Tibial nerve (tissue), 4 donors: ENCODE measurements around the gene MFGE8. TPM values are rescaled to one million over a fixed set of nuclear protein-coding genes. Genes with fewer than 3 reads are reported as not detected.

Experiments
- DNase-seq, 2 donors: peaks; one replicate each; pipeline ENCODE4 v3.0.0-alpha.2; 2019; ENCODE audit warnings: low spot score in 2 of 2
- H3K27ac ChIP-seq, 4 donors: fragments of 200-600 bp; sonication (generic) in 3 of 4; one replicate each; pipeline ENCODE4 v1.5.1; 2017 to 2019; ENCODE audit warnings: mild to moderate bottlenecking in 1 of 4
- H3K27me3 ChIP-seq, 2 donors: fragments of 200-600 bp; sonication (generic) in 1 of 2; one replicate each; pipeline versions ENCODE4 v1.5.1 to v1.6.0; 2017 to 2019
- H3K36me3 ChIP-seq, 3 donors: fragments of 200-600 bp; sonication (generic); one replicate each; pipeline ENCODE4 v1.5.1; 2018 to 2019
- H3K4me1 ChIP-seq, 4 donors: fragments of 200-600 bp; sonication (generic) in 3 of 4; one replicate each; pipeline ENCODE4 v1.5.1; 2017 to 2019
- H3K4me3 ChIP-seq, 4 donors: fragments of 200-600 bp; sonication (generic) in 3 of 4; one replicate each; pipeline ENCODE4 v1.5.1; 2017 to 2019; ENCODE audit warnings: mild to moderate bottlenecking in 1 of 4, moderate library complexity in 1 of 4
- H3K9me3 ChIP-seq, 4 donors: fragments of 200-600 bp; sonication (generic) in 3 of 4; one replicate each; pipeline ENCODE4 v1.5.1; 2017 to 2019
- EP300 ChIP-seq, 2 donors: sonication (generic); formaldehyde crosslinking; IDR thresholded peaks; one replicate each; pipeline ENCODE4 v1.6.1; 2017; ENCODE audit warnings: antibody characterized with exemption in 2 of 2, mild to moderate bottlenecking in 1 of 2
- POLR2A ChIP-seq, 2 donors: fragments of 450-650 bp; IDR thresholded peaks; one replicate each; pipeline ENCODE4 v1.6.1; 2017; ENCODE audit warnings: antibody characterized with exemption in 2 of 2, mild to moderate bottlenecking in 2 of 2, moderate library complexity in 2 of 2
- WGBS, 2 donors: methylation state at CpG; one replicate each; pipeline ENCODE4 v1.1.5; 2018; 5-methylcytosine and 5-hydroxymethylcytosine counted together
- total RNA-seq, 4 donors: library from RNA; depleted of rRNA; stranded (reverse); fragments of >200 nt; gene quantifications; one replicate each; pipeline ENCODE4 v1.1.0, GENCODE V29; 2016
- TF ChIP-seq, protein P1 (sequence below), 5 experiments: fragments of 200-600 bp in 3 of 5; fragments of 450-650 bp in 2 of 5; sonication (generic) in 3 of 5; IDR thresholded peaks; one replicate each; pipeline ENCODE4 v1.5.1; 2016 to 2019; ENCODE audit warnings: antibody characterized with exemption in 5 of 5, mild to moderate bottlenecking in 3 of 5, moderate library complexity in 2 of 5

The MFGE8 gene
- total RNA-seq, 4 donors from 2014 or later, result 349 to 553 (median 488) TPM

- Histone ChIP-seq H3K4me3 (no peak overlapping the region), H3K36me3 (peaks cover 0 to 44% (median 0%) of the 10 kb centered on the region in 3 donors), H3K4me1 (peaks cover 0 to 73% (median 14%) of the 10 kb centered on the region in 4 donors), H3K9me3 (no peaks in the 10 kb centered on the region), H3K27ac (peak overlapping the region; percentile 3 to 88 (median 44)), H3K27me3 (no peaks in the 10 kb centered on the region)
- WGBS, 2 donors, result 67 to 70% methylated on average over 12 of the region's 12 CpGs
- TF ChIP-seq POLR2A (IDR thresholded peaks at IDR 0.05), result no peak
- TF ChIP-seq EP300 (IDR thresholded peaks at IDR 0.05), result no peak
- TF ChIP-seq, protein P1, sequence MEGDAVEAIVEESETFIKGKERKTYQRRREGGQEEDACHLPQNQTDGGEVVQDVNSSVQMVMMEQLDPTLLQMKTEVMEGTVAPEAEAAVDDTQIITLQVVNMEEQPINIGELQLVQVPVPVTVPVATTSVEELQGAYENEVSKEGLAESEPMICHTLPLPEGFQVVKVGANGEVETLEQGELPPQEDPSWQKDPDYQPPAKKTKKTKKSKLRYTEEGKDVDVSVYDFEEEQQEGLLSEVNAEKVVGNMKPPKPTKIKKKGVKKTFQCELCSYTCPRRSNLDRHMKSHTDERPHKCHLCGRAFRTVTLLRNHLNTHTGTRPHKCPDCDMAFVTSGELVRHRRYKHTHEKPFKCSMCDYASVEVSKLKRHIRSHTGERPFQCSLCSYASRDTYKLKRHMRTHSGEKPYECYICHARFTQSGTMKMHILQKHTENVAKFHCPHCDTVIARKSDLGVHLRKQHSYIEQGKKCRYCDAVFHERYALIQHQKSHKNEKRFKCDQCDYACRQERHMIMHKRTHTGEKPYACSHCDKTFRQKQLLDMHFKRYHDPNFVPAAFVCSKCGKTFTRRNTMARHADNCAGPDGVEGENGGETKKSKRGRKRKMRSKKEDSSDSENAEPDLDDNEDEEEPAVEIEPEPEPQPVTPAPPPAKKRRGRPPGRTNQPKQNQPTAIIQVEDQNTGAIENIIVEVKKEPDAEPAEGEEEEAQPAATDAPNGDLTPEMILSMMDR (IDR thresholded peaks at IDR 0.05), result no peak
- DNase-seq, result peak in 1 of 2 donors; percentile 46
These were observed 3.0 kb downstream of the MFGE8 start for GRCh38 chr15:88909956-88910831.

GRCh38 chr15:88908697-88909621, 4.2 kb downstream of the MFGE8 start:
- peaks cover 0 to 44% (median 0%) of the 10 kb centered on the region in 3 donors for H3K36me3 ChIP-seq
- H3K9me3 ChIP-seq, result no peaks in the 10 kb centered on the region
- no peaks in the 10 kb centered on the region for H3K27me3 ChIP-seq
- H3K4me3 ChIP-seq, result no peak overlapping the region
- DNase-seq, result no peak
- 67 to 76% methylated on average over 15 to 16 of the region's 16 CpGs for WGBS, 2 donors
- H3K4me1 ChIP-seq, result peaks cover 0 to 80% (median 17%) of the 10 kb centered on the region in 4 donors
- TF ChIP-seq, protein P1 (IDR thresholded peaks at IDR 0.05), result no peak
- TF ChIP-seq EP300 (IDR thresholded peaks at IDR 0.05) (no peak), POLR2A (IDR thresholded peaks at IDR 0.05) (no peak)
- H3K27ac ChIP-seq, result peak overlapping the region; percentile 3 to 79 (median 40)

- Histone ChIP-seq H3K27me3 (no peaks in the 10 kb centered on the region), H3K9me3 (no peaks in the 10 kb centered on the region), H3K4me1 (peaks cover 0 to 74% (median 17%) of the 10 kb centered on the region in 4 donors), H3K4me3 (no peak overlapping the region), H3K36me3 (peaks cover 0 to 52% (median 0%) of the 10 kb centered on the region in 3 donors), H3K27ac (peak overlapping the region in 2 of 4 donors; percentile 18 to 79)
- 80 to 90% methylated on average over 10 to 12 of the region's 12 CpGs for WGBS, 2 donors
- TF ChIP-seq POLR2A (IDR thresholded peaks at IDR 0.05) (no peak), EP300 (IDR thresholded peaks at IDR 0.05) (no peak)
- TF ChIP-seq, protein P1 (IDR thresholded peaks at IDR 0.05), result no peak
- DNase-seq, result no peak
These were observed 5.1 kb downstream of the MFGE8 start for GRCh38 chr15:88908123-88908522.

DNA sequence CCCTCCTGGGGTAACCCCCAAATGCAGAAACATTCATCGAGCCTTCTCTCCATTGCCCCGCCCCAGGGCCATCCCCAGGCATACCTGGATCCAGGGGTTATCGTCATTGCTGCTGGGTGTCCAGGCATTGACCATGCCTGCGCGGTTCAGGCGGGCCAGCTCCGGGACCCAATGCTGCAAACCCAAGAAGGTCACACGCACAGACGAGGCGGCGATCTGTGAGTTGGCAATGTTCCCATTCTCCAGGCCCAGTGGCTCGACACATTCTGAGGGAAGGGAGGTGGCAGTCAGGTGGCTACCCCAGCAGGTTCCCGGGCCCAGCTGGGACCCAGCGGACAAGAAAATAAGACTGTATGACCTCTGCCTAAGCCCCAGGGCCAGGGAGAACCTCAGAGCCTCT, 6.1 kb downstream of the MFGE8 start:
- peaks cover 0 to 63% (median 0%) of the 10 kb centered on the region in 3 donors for H3K36me3 ChIP-seq
- TF ChIP-seq, protein P1 (IDR thresholded peaks at IDR 0.05), result no peak
- TF ChIP-seq POLR2A (IDR thresholded peaks at IDR 0.05) (no peak), EP300 (IDR thresholded peaks at IDR 0.05) (no peak)

More for the DNA sequence above, 6.1 kb downstream of the MFGE8 start:
- Histone ChIP-seq H3K27me3 (no peaks in the 10 kb centered on the region), H3K9me3 (no peaks in the 10 kb centered on the region), H3K4me1 (peaks cover 0 to 69% (median 17%) of the 10 kb centered on the region in 4 donors), H3K27ac (peak overlapping the region in 1 of 4 donors; percentile 79), H3K4me3 (no peak overlapping the region)
- WGBS, 2 donors, result 80 to 85% methylated on average over 14 of the region's 14 CpGs
- no peak for DNase-seq
